ENCODE results near the gene KLHL21.

The KLHL21 gene

DNA sequence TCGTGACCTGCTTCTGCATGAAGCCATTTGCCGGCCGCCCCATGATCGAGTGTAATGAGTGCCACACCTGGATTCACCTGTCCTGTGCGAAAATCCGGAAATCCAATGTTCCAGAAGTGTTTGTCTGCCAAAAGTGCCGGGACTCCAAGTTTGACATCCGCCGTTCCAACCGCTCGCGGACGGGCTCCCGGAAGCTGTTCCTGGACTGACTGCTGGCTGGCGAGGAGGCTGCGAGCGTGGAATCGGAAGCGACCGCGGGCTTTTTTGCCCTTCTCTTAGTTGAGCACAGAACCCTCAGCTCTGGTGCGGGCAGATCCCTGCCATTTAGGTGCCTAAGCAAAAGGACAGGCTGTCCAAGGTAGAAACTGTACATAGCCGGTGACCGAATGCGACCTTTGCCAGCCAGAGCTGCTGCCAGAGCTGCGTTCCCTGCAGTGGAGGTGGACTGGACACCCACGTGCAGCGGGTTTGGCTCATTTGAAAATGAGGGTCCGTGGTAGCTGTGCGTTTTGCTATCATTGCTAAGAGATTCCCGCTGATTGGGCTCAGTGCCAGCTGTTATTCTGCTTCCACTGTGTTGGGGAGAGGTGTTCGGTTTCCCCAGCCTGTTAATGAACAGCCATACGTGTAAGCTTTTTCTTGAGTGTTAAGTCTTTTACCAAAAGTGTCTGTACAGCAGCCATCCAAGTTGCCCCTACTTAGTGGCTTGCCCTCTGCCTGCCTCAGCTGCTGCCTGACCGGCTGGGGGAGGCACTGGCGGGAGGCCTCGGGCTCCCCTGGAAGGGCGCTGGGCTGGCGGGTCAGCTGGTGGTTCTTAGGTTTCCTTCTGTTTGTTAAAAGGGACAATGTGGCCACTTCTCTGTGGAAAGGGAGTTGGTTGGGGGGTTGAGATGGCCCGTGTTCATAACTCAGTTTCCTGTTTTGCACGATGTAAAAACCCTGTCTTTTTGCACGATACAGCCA lies 19.0 kb upstream of the KLHL21 start:
- peaks cover 8% of the 10 kb centered on the region for H3K4me1 ChIP-seq (ENCODE audit: insufficient read depth, low read length)
- no peak overlapping the region for H3K4me3 ChIP-seq (ENCODE audit: low read length)
- H3K36me3 ChIP-seq (ENCODE audit: insufficient read depth, low read length) = peaks cover 63% of the 10 kb centered on the region
- H3K9me3 ChIP-seq (ENCODE audit: low read length) = no peaks in the 10 kb centered on the region
- H2AFZ ChIP-seq (ENCODE audit: low read depth, low read length) = no peak overlapping the region
- no peaks in the 10 kb centered on the region for H3K27me3 ChIP-seq (ENCODE audit: insufficient read depth, low read length)

DNA sequence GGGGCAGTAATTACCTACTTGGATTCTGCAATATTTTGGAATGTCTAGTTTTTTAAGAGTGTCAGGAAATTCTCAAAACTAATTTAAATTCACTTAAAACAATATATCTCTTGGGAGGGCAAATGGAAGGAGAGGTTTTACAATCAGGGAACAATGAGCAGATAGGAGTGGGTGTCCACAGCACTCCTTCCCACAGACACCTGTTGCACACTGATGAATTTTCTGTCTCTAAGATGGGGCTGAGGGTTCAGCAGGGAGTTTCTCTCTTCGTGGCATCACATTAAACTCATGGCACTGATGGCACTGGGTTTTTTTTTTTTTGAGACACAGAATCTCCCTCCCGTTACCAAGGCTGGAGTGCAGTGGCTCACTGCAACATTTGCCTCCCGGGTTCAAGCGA lies 16.4 kb upstream of the KLHL21 start:
- Histone ChIP-seq H3K4me3 (ENCODE audit: low read length) (no peak overlapping the region), H3K27me3 (ENCODE audit: insufficient read depth, low read length) (no peaks in the 10 kb centered on the region), H3K9me3 (ENCODE audit: low read length) (no peaks in the 10 kb centered on the region), H3K36me3 (ENCODE audit: insufficient read depth, low read length) (peaks cover 63% of the 10 kb centered on the region), H2AFZ (ENCODE audit: low read depth, low read length) (no peak overlapping the region), H3K4me1 (ENCODE audit: insufficient read depth, low read length) (peaks cover 2% of the 10 kb centered on the region)

DNA sequence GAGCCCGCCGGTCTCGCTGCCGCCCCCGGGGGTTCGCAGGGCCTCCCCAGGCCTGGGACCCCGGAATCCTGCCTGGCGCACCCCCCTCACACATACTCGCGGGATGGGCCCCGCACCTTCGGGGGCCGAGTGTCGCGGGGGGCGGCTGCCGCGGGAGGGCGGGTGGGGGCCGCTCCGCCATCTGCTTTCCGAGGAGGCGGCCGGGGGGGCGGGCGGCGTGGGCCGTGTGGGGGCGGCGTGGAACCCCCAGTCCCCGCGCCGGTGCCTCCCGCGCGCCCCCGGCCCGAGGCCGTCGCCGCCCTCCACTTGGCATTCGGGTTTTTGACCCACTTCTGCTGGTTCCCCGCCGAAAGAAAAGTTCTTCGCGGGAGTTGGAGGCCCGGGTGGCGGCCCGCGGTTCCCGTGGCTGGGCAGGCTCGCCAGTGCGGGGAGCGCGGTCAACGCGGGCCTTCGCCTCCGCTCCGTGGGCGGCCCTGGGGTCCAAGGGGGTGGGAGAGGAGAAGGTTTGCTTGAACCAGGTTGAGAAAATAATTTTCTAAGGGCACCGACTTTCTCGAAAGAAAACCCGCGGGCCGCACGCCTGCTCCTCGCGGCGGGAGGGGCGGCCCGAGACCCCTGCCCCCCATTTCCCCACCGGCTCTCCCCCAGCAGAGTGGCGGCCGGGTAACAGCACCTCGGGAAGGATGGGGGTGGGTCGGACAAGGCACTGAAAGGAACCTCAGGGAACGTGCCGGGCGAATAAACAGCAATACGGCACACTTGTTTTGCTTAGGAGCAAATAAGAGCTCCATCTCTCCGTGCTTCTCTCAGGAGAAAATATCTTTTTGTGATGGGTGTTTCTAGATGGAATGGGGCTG lies 12.5 kb upstream of the KLHL21 start:
- no peak overlapping the region for H2AFZ ChIP-seq (ENCODE audit: low read depth, low read length)
- no peaks in the 10 kb centered on the region for H3K9me3 ChIP-seq (ENCODE audit: low read length)
- H3K4me3 ChIP-seq (ENCODE audit: low read length) = peak overlapping the region; percentile 78
- no peaks in the 10 kb centered on the region for H3K27me3 ChIP-seq (ENCODE audit: insufficient read depth, low read length)
- peaks cover 31% of the 10 kb centered on the region for H3K36me3 ChIP-seq (ENCODE audit: insufficient read depth, low read length)
- peaks cover 7% of the 10 kb centered on the region for H3K4me1 ChIP-seq (ENCODE audit: insufficient read depth, low read length)

DNA sequence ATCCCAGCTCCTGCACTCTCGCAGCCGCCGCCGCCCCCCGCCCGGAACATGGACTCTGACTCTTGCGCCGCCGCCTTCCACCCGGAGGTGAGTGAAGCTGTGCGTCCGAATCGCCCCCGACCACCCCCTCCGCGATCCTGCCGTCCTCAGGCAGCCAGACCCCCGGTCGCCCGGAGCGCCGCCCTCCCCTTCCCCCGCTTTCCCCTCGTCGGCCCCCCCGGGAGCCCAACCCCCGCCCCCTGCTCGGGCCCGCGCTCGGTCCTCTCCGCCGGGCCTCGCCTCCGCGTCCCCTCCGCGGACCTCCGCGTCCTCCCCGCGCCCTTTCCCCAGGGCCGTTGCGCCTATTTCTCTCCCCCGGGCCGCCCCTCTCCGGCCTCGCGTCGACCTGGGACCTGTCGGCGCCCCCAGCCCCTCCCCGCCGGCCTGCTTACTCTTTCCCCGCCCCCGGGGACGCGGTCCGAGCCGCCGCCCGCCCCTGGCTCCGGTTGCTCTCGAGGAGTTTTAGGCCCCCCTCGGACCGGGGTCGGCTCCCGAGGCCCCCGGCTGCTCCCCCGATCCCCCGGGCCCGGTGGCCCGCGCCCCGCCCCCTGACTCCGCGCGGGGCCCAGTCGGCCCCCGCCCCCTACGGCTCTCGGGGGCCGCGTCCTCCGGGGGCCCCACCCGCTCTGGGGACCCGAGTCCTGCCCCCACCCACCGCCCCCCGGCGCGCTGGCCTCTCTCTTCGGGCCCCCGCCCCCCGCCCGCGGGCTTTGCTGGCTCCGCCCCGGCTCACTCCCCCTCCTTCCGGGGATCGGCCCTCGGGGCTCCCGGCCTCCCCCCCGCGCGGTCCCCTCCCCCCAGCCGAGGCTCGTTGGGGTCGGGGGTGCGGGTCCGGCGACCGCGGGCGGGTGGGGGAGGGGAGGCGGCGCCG lies 11.6 kb upstream of the KLHL21 start:
- Histone ChIP-seq H3K36me3 (ENCODE audit: insufficient read depth, low read length) (peaks cover 24% of the 10 kb centered on the region), H3K4me1 (ENCODE audit: insufficient read depth, low read length) (peaks cover 7% of the 10 kb centered on the region), H3K9me3 (ENCODE audit: low read length) (no peaks in the 10 kb centered on the region), H3K27me3 (ENCODE audit: insufficient read depth, low read length) (no peaks in the 10 kb centered on the region), H2AFZ (ENCODE audit: low read depth, low read length) (peak overlapping the region; percentile 84), H3K4me3 (ENCODE audit: low read length) (peak overlapping the region; percentile 78)

DNA sequence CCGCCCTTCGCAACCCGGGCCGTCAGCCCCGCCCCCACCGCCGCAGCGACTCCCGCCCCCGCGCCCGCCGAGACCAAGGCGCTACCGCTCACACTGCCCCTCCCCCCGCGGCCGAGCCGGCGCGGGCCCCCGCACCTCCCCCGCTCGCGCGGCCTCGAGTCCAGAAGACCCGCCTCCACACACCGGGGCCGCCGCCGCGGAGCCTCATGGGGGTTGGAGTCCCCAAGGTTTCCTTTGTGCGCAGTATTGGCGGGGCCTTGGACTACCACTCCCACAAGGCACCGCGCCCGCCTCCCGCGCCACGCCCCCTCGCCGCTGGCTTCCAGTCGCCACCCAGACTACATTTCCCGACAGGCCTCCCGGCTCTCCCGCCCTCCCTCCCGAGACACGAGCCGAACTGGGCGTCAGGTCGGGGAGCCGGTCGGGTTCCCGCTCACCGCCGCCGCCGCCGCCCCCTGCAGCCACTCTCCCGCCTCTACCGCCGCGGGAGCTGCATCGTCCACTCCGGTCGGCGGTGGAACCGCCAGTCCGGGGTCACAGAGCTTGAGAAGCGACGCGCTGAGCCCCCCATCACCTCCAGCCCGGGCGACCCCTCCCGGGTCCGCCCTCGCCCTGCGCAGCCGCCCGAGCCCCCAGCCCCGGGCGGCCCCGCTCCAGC lies 10.8 kb upstream of the KLHL21 start, which contains the start of gene PHF13:
TSS of gene PHF13 (plus strand) at position 371 of the 658 bp plus-strand sequence. CDS start 336 bp downstream, outside the sequence.
- H2AFZ ChIP-seq (ENCODE audit: low read depth, low read length) = peak within 1 kb of the TSS; percentile 90
- H3K27me3 ChIP-seq (ENCODE audit: insufficient read depth, low read length) = no peaks in the 10 kb centered on the region
- peak within 1 kb of the TSS; percentile 97 for H3K4me3 ChIP-seq (ENCODE audit: low read length)
- H3K4me1 ChIP-seq (ENCODE audit: insufficient read depth, low read length) = peaks cover 7% of the 10 kb centered on the region
- H3K9me3 ChIP-seq (ENCODE audit: low read length) = no peaks in the 10 kb centered on the region
- peaks cover 16% of the 10 kb centered on the region for H3K36me3 ChIP-seq (ENCODE audit: insufficient read depth, low read length)

DNA sequence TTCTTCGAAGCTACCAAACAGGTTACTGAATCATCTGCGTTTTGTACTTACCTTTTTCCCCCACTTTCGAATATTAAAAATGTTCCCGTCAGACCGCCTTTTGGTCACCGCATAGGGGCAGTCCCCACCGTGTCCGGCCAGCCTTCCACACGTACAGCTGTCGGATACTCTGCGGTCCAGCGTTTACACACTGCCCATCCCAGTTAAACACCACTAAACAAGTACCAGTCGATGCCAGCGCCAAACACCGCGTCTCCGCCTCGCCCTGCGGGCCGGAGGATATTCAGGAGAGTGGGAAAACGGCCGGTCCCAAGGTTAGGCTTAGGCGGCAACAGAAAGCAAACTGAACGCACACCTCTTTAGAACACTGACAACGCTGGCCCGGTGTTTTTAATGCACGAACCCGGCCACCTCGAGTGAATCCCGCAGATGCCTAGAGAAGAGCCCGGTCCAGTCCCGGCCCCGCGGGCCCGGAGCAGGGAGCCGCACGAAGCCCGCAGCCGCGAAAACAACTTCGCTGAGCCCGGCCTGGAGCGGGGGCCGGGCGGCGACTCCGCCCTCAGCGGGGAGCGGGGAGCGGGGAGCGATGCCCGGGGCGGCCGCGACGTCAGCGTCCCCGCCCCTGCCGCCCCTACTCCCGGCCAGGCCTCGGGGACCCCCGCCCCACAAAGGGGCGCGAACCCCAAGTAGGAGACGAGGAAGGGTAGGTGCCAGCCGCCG lies 10.1 kb upstream of the KLHL21 start:
- Histone ChIP-seq H3K4me3 (ENCODE audit: low read length) (peak overlapping the region; percentile 97), H2AFZ (ENCODE audit: low read depth, low read length) (peak overlapping the region; percentile 90), H3K27me3 (ENCODE audit: insufficient read depth, low read length) (no peaks in the 10 kb centered on the region), H3K36me3 (ENCODE audit: insufficient read depth, low read length) (peaks cover 11% of the 10 kb centered on the region), H3K9me3 (ENCODE audit: low read length) (no peaks in the 10 kb centered on the region), H3K4me1 (ENCODE audit: insufficient read depth, low read length) (peaks cover 7% of the 10 kb centered on the region)

DNA sequence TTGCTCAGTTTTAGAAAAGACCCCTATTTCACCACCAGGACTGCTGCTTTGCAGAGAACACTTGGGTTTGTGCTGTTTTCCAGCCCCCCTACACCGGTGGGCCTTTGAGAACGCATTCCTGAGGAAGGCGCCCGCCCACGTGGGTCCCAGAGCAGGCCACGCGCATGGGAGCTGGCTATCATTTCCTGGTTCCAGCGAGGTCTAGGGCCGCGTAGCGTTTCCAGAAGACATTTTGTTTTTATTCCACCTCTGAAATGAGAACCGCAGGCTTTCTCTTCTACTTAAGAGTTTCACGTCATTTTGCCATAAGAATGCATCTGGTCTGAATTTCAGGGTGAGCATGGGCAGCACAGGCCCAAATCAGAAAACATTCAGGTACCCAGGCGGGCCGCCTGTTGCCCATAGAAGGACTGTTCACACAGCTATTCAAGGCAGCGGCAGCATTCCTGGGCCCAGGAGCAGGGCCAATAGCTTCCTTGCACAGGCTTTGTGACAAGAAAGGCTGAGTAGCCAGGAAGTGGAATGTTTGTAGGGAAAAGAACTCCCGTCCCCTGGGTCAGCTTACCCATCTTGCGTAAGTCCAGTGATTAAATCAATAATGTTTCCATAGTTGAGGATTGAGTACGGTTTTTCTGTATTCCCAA lies 1.4 kb upstream of the KLHL21 start:
- H3K27me3 ChIP-seq (ENCODE audit: insufficient read depth, low read length) = no peaks in the 10 kb centered on the region
- H3K36me3 ChIP-seq (ENCODE audit: insufficient read depth, low read length) = peaks cover 2% of the 10 kb centered on the region
- peaks cover 36% of the 10 kb centered on the region for H3K4me1 ChIP-seq (ENCODE audit: insufficient read depth, low read length)
- no peaks in the 10 kb centered on the region for H3K9me3 ChIP-seq (ENCODE audit: low read length)
- peak overlapping the region; percentile 80 for H3K4me3 ChIP-seq (ENCODE audit: low read length)
- H2AFZ ChIP-seq (ENCODE audit: low read depth, low read length) = peak overlapping the region; percentile 67

DNA sequence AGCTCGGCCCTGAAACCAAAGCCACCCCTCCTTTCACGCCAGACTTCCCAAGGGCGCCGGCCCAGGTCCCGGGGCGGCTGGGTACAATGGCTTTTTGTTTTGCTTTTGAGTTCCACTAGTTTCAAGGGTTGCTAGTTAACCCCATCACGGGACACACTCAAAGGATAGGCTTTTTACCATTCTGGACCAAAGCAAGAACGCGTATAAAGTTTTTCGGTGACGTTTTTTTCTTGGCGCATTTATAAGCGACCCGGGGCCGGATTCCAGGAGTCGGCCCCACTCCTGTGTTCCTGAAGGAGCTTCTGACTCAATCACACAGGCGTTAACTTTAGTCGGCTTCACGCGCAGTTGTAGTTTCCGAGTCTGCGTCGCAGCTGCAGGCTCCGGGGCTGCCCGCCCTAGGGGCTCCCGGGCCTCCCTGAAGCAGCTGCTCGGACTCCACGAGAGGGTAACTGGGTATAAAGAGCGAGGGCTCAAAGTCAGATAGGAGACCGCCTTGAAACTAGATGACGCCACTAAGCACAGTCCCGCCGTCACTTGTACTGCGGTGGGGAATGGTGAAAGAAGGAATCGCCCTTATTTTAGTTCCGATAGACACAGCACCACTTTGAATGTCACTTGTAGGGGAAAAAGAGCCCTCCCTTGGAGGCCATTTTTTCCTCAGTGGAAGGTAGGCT lies 707 bp upstream of the KLHL21 start:
- Histone ChIP-seq H3K27me3 (ENCODE audit: insufficient read depth, low read length) (no peaks in the 10 kb centered on the region), H2AFZ (ENCODE audit: low read depth, low read length) (peak overlapping the region; percentile 67), H3K4me3 (ENCODE audit: low read length) (peak overlapping the region; percentile 80), H3K36me3 (ENCODE audit: insufficient read depth, low read length) (peaks cover 3% of the 10 kb centered on the region), H3K4me1 (ENCODE audit: insufficient read depth, low read length) (peaks cover 36% of the 10 kb centered on the region), H3K9me3 (ENCODE audit: low read length) (no peaks in the 10 kb centered on the region)

DNA sequence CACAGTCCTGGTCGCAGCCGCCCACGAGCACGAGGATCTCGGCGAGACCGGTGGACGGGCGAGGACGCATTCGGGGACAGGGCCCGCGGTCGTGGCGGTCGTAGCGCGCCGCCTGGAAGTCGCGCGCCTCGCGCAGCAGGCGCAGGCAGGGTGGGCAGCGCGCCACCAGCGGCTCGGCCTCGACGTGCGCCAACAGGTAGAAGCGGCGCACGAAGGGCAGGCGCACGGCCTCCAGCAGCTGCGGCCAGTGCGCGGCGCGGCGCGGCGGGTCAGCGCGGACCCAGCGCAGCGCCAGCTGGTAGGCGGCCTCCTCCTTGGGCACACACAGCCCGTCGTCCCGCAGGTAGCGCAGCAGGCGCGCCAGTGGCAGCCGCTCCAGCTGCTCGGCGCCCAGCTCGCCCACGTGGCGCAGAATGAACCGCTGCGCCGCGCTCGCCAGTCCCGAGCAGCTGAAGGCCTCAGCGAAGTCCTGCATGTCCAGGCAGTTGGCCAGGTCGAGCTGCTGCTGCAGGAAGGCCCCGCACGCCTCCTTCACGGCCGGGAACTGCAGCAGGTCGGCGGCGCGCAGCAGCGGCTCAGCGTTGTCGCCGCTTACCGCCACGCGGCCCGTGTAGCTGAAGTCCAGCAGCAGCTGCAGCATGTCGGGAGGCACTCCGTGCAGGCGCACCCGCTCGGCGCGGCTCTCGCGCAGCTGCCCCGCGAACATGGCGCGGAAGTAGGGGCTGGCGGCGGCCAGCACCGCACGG lies 573 bp downstream of the KLHL21 start:
- peaks cover 13% of the 10 kb centered on the region for H3K36me3 ChIP-seq (ENCODE audit: insufficient read depth, low read length)
- no peaks in the 10 kb centered on the region for H3K9me3 ChIP-seq (ENCODE audit: low read length)
- no peak overlapping the region for H2AFZ ChIP-seq (ENCODE audit: low read depth, low read length)
- peaks cover 36% of the 10 kb centered on the region for H3K4me1 ChIP-seq (ENCODE audit: insufficient read depth, low read length)
- H3K27me3 ChIP-seq (ENCODE audit: insufficient read depth, low read length) = no peaks in the 10 kb centered on the region
- H3K4me3 ChIP-seq (ENCODE audit: low read length) = peak overlapping the region; percentile 80

DNA sequence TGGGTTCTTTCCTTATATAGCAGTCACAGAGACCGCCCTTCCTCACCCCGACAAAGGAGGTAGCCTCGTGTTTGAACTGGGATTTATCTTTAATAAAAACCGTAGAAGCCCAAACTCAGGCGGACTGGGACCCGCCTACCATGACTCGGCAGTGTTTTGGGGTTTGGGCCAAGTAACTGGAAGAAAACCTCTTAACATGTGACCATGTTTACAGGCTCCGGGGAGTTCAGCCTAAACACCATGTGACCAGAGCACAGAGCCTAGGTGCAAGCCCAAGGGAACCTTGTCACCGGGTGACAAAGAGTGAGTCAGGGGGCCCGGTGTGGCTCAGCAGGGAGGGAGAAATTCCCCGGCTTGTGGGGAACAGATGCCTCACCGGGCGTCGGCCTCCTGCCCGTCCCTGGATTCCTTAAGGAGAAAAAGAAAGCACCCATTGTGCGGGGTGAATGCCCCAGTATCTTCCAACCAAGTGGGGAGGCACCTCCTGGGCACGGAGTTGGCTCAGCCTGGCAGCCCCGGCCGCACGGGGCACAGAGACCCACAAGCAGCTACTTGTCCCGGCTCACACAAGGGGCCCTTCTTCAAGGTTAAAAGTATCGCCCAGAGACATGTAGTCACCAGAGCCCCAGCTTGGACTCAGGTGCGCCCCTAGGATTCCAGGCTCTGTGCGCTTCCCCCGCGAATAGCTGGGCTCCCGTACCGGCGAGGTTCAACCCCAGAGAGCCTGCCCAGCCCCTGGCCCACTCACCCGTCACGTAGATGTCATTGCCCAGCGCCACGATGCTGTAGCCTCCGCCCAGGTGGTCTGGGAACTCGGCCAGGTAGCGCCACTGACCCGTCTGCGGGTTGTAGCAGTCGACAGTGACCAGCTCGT lies 1.4 kb downstream of the KLHL21 start:
- H3K36me3 ChIP-seq (ENCODE audit: insufficient read depth, low read length) = peaks cover 19% of the 10 kb centered on the region
- H3K27me3 ChIP-seq (ENCODE audit: insufficient read depth, low read length) = no peaks in the 10 kb centered on the region
- peak overlapping the region; percentile 80 for H3K4me3 ChIP-seq (ENCODE audit: low read length)
- H3K4me1 ChIP-seq (ENCODE audit: insufficient read depth, low read length) = peaks cover 36% of the 10 kb centered on the region
- H2AFZ ChIP-seq (ENCODE audit: low read depth, low read length) = no peak overlapping the region
- H3K9me3 ChIP-seq (ENCODE audit: low read length) = no peaks in the 10 kb centered on the region

All from neuron (in vitro differentiated cells).